ENCODE measurements around the gene ITGA8. TPM values are rescaled to one million over a fixed set of nuclear protein-coding genes. Genes with fewer than 3 reads are reported as not detected.
"Not testable (repeated sequence)": the region's sequence is repeated elsewhere in the genome, so short reads cannot be mapped to it uniquely, and the experiment has no call there.

The ITGA8 gene
- total and polyA plus RNA-seq, 9 donors, result 3.5 to 58.0 (median 6.8) TPM

DNA sequence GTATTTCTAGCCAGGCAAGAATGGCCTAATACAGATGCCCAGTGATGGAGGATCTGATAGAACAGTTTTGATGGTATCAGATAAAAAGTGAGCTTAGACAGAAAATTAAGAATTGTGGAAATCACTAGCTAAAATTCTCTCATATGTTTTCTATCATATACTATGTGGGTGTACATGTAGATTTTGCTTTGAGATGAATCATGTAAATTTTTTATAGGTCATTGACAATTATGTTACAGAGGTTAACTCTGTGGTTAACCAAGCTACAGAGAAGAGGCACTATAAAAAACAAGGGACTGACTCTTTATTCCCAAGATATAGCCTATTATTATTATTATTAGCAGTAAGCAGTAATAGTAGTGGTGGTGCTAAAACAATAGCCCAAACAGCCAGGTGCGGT, 156.5 kb downstream of the ITGA8 start:
- no peaks in the 10 kb centered on the region for H3K4me1 ChIP-seq (ENCODE audit: insufficient read depth)
- no peak overlapping the region for H3K4me3 ChIP-seq
- H3K36me3 ChIP-seq, result no peaks in the 10 kb centered on the region
- H3K9me3 ChIP-seq, result no peaks in the 10 kb centered on the region
- DNase-seq, result no peak
- WGBS, 3 donors, result 95 to 100% (median 97%) methylated on average over 1 of the region's 1 CpG
- no peaks in the 10 kb centered on the region for H3K27me3 ChIP-seq
- H3K27ac ChIP-seq, result no peak overlapping the region
- TF ChIP-seq EP300 (IDR thresholded peaks at IDR 0.05) (no peak), CTCF (IDR thresholded peaks at IDR 0.05) (no peak), POLR2A (IDR thresholded peaks at IDR 0.05) (no peak)
- intact Hi-C loops (cut with DNase I), result no loop called here

- no peak for TF ChIP-seq CTCF (IDR thresholded peaks at IDR 0.05)
- no peak for TF ChIP-seq EP300 (IDR thresholded peaks at IDR 0.05)
- TF ChIP-seq POLR2A (IDR thresholded peaks at IDR 0.05), result no peak
- 87 to 96% (median 90%) methylated on average over 5 of the region's 5 CpGs for WGBS, 3 donors
Observed at GRCh38 chr10:15562578-15562977, 157.1 kb downstream of the ITGA8 start.

DNA sequence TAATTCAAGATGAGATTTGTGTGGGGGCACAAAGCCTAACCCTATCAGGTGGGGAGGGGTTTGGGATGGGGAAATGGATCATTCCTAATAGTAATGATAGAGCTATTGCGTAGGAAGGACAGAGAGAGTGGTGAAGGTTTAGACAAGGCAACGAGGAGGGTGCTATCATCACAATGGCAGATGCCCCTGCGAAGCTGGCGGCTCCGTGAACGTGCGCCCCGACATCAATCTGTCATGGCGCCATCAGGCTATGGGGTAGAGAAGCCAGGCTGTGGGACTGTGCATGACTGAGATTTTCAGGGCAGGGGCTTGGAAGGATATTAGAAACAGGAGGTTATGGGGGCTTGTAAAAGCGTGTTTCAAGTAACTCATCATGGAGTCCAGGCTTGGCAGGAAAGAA, 157.6 kb downstream of the ITGA8 start:
- intact Hi-C loops (cut with DNase I), result no loop called here

More at GRCh38 chr10:15562578-15562977, 157.1 kb downstream of the ITGA8 start:
- no peak overlapping the region for H3K27ac ChIP-seq
- H3K4me3 ChIP-seq, result no peak overlapping the region
- intact Hi-C loops (cut with DNase I), result no loop called here
- H3K36me3 ChIP-seq, result no peaks in the 10 kb centered on the region
- no peak for DNase-seq
- no peaks in the 10 kb centered on the region for H3K27me3 ChIP-seq
- H3K9me3 ChIP-seq, result no peaks in the 10 kb centered on the region
- H3K4me1 ChIP-seq (ENCODE audit: insufficient read depth), result no peaks in the 10 kb centered on the region

GRCh38 chr10:15558136-15558535, 161.6 kb downstream of the ITGA8 start:
- intact Hi-C loops (cut with DNase I), result no loop called here
- WGBS, 3 donors, result 15 to 28% (median 22%) methylated on average over 5 of the region's 5 CpGs
- no peak for TF ChIP-seq POLR2A (IDR thresholded peaks at IDR 0.05)
- TF ChIP-seq CTCF (IDR thresholded peaks at IDR 0.05), result no peak
- TF ChIP-seq EP300 (IDR thresholded peaks at IDR 0.05), result no peak
- no peak for DNase-seq
- no peaks in the 10 kb centered on the region for H3K36me3 ChIP-seq
- H3K27ac ChIP-seq, result no peak overlapping the region
- H3K4me1 ChIP-seq (ENCODE audit: insufficient read depth), result no peaks in the 10 kb centered on the region
- no peaks in the 10 kb centered on the region for H3K9me3 ChIP-seq
- no peak overlapping the region for H3K4me3 ChIP-seq
- H3K27me3 ChIP-seq, result no peaks in the 10 kb centered on the region

More for the DNA sequence above, 157.6 kb downstream of the ITGA8 start:
- Histone ChIP-seq H3K9me3 (no peaks in the 10 kb centered on the region), H3K27ac (no peak overlapping the region), H3K4me3 (no peak overlapping the region), H3K36me3 (no peaks in the 10 kb centered on the region), H3K27me3 (no peaks in the 10 kb centered on the region), H3K4me1 (ENCODE audit: insufficient read depth) (no peaks in the 10 kb centered on the region)
- no peak for DNase-seq
- WGBS, 3 donors, result 92 to 98% (median 96%) methylated on average over 10 of the region's 10 CpGs
- TF ChIP-seq EP300 (IDR thresholded peaks at IDR 0.05), result no peak
- TF ChIP-seq POLR2A (IDR thresholded peaks at IDR 0.05), result no peak
- TF ChIP-seq CTCF (IDR thresholded peaks at IDR 0.05), result no peak

DNA sequence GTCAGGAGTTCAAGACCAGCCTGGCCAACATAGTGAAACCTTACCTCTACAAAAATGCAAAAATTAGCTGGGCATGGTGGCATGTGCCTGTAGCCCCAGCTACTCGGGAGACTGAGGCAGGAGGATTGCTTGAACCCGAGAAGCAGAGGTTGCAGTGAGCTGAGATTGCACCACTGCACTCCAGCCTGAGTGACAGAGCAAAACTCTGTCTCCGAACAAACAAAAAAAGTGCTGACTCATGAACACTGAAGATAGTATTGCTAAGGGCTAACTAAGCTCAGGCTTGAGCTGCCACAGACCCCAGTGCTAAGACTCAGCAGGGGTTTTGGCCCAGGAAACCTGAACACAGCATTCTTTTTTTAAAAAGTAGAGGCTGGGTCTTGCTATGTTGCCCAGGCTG, 162.6 kb downstream of the ITGA8 start:
- H3K4me1 ChIP-seq (ENCODE audit: insufficient read depth); DNase-seq; H3K27ac ChIP-seq; intact Hi-C loops (cut with DNase I); H3K4me3 ChIP-seq; H3K36me3 ChIP-seq; H3K9me3 ChIP-seq; H3K27me3 ChIP-seq: not testable (repeated sequence)
- 86 to 89% (median 86%) methylated on average over 3 of the region's 3 CpGs for WGBS, 3 donors

All from ovary (tissue), 9 donors.